NCI-H187 (cell line): ENCODE results near the gene LRRC30.
"Not testable (repeated sequence)": the region's sequence is repeated elsewhere in the genome, so short reads cannot be mapped to it uniquely, and the experiment has no call there.

ENCODE experiments used
- DNase-seq, 2 experiments: peaks; one replicate each; lab custom pipeline; 2025; lab: John Stamatoyannopoulos, UW

Gene LRRC30

DNA sequence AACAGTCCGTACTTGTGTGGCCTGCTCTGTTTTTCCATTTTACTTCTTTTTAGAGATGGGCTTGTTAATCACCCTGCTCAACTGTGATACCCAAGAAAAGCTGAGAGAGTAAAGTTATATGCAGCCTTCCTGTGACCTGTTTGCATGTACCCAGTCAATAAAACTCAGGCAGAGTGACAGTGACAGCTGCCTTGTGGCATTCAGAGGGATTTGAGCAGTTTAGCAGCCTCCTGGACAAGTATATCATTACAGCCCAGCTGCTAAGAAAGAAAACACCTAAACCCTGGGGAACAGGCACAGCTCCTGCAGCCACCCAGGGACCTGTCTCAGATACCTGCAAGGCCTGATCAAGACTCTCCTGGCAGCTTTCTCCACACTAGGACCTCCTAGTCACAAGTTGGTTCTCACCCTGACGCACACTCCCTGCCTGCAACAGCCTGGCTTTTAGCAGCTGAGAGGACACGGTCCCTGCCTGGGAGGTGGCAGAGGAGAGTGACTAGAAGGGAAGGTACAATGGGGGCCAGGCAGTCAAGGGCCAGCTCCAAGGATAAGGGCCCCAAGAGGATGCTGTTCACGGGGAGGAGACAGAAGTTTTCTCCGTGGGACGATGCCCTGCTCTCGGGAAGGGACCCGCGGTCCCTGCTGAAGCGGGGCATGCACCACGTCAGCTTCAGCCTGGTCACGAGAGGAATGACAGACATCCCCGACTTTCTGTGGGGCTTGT, at the start of gene LRRC30:
Gene LRRC30, plus strand, starts transcription at position 464 of the 724 bp plus-strand sequence. Its CDS starts 50 bp downstream, at position 514.
- no peak for DNase-seq

DNA sequence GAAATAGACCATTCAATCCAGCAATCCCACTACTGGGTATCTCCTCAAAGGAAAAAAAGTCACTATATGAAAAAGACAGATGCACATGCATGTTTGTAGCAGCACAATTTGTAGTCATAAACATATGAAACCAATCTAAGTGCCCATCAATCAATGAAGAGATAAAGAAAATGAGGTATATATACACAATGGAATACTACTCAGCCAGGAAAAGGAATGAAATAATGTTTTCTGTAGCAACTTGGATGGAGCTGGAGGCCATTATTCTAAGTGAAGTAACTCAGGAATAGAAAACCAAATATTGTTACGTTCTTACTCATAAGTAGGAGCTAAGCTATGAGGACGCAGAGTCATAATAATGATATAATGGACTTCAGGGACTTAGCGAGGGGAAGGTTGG, 45.2 kb upstream of the LRRC30 start:
- DNase-seq: no peak

DNA sequence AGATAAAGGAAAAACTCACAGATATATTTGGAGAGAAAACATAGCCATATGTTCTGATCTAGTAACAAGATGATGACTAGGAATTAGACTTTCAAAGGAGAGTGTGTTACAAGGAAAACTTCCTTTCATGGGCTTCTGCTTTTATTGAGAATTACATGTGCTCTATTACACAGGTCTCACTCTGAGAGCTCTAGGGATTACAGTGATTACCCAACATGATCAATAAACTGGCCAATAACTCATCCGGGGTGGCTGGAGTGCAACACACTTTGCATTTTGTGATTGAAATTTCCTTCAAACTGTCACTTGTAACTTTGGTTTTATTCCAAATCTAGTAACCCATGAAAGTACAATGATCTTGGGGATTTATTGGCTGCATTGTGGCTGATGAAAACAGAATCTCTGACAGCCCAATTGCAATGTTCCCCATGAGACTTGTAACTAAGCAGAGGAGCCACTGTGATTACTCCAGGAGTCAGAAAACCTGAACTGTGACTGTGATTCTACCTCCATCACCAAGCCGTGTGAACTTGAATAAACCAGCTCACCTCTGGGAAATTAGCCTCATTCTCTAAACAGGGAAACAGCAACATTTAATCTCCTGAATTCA, 40.2 kb upstream of the LRRC30 start:
- no peak for DNase-seq

DNA sequence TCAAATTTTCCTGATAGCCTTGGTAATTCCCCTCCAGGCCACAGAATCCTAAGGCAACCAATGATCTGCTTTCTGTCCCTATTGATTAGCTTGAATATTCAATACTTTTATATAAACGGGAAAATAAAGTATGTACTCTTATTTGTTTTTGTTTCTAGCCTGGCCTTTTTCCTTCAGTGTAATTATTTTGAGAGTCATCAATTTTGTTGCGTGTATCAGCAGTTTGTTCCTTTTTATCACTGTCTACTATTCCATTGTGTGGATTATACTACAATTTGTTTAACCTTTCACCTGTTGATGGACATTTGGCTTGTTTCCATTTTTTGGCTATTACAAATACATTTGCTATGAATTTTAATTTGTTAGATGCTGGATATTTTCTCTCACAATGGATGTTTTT, 39.2 kb upstream of the LRRC30 start:
- DNase-seq: no peak

GRCh38 chr18:7195266-7195665, 35.6 kb upstream of the LRRC30 start:
- DNase-seq: no peak

DNA sequence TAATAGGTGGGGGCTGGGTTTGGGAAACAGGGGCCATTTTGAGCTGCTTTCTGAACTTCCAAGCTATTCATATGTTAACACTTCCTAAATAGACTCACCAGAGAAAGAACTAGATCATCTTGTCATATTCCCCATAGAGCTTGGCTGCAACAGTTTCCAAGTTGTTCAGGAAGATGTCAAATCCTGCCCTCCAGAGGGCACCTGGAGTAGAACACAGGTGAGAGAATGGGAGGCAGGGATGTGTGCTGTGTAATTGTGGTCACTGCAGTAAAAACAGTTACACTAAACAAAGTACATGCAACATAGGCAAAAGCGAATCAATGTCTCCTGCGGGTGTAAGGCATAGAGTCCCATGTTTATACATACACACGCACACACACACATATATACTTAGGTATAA, 34.5 kb upstream of the LRRC30 start:
- no peak for DNase-seq

DNA sequence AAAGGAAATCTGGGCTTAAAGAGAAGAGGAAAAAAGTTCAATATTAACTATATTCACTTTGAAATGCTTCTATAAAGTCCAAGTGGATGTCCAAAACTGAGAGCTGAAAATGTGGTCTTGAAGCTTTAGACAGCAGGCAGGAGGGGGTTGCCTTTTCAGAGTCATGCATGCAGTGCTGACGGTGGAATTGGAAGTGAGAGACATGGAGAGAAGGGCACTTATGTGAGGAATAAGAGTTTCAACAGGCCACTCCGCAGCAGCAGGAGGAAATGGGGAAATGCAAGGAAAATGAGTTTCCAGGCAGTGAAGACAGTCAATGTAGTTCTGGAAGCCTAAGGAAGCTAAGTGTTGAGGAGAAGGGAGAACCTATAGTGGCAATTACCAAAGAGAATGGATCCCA, 33.0 kb upstream of the LRRC30 start:
- DNase-seq: no peak

- no peak for DNase-seq
Observed at GRCh38 chr18:7198326-7198725, 32.6 kb upstream of the LRRC30 start.

DNA sequence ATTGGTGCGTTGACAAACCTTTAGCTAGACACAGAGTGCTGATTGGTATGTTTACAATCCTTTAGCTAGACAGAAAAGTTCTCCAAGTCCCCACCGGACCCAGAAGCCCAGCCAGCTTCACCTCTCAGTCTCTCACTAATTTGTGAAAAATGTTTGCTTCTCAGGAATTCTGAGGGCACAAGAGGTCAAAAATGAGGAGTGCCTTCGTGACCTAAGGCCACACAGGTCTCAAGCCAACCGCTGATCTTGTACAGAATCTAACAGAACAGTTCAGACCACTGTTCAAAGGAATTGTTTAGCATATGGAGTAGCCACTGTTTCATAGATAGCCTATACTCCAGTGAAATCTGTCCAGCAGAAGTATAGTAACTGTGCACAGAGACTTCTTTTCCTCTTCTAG, 29.8 kb upstream of the LRRC30 start:
- no peak for DNase-seq

DNA sequence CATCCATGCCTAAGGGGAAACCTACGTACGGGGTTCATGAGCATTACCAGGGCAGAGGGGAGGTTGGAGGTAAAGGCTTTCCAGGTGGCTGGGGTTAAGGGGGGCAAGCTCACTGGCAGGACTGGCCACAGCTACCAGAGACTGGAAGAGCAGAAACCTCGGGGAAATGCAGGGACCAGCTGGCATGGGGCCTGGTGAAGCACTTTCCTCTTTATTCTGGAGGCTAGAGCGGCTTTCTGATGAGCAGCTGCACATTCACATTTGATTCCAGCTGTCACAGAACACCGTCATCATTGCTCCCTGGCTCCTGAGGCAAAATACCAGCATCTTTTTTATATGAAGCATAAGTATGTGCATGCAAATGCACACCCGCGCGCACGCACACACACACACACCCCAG, 28.7 kb upstream of the LRRC30 start:
- no peak for DNase-seq

- not testable (repeated sequence) for DNase-seq
Observed at GRCh38 chr18:7203601-7204000, 27.3 kb upstream of the LRRC30 start.

- no peak for DNase-seq
Observed at GRCh38 chr18:7205346-7205745, 25.5 kb upstream of the LRRC30 start.

DNA sequence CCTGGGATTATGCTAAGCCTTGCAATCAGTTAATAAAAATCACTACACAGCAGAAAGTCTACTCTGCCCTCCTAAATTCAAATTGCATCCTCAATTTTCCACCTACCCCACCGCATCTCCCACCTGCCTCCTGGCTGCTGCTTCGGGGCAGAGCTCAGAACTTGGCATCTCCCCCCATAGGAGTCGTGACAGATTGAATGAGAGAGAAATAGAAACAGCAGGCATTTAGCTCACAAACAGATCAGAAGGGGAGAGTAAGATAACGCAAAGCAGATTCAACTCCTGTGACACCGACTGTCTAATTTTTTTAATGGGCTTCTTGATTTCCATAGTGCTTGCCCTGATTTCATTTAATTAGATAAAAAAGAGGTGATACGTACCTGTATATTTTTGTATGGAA, 24.7 kb upstream of the LRRC30 start:
- DNase-seq: no peak

GRCh38 chr18:7207366-7207915, 23.4 kb upstream of the LRRC30 start:
- no peak for DNase-seq

DNA sequence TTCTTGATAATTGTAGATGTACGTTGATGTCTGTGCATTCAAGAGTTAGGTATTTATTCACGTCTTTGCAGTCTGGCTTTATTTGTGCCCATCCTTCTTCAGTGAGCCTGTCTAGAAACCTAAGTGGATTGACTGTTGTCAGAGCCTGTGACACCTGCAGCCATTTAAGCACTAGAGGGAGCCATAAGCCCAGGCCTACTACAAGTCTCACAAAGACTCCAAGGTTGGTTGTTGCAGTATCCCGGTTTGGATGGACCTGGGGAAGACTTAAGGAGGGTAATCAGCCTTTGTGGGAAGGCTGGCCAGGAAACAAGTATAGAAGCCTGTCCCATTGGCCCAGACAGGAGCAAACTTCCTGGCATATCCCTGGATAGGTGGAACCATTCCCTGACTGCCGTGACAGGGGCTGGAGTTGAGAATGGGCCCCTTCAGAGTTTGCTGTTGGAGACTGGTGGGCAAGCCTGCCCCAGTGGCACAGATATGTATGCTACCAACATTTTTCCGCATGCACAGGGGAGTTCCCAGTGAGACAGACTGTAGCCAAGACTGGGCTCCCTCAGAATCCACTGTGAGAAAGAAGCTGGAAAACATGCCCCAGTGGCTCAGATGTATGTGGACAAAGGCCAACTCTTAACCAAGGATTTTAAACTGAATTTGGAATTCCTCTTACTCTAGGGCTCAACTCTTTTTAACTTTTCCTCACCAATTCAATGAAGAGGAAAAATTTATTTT, 9.3 kb upstream of the LRRC30 start:
- peak; percentile 6 to 37 for DNase-seq

DNA sequence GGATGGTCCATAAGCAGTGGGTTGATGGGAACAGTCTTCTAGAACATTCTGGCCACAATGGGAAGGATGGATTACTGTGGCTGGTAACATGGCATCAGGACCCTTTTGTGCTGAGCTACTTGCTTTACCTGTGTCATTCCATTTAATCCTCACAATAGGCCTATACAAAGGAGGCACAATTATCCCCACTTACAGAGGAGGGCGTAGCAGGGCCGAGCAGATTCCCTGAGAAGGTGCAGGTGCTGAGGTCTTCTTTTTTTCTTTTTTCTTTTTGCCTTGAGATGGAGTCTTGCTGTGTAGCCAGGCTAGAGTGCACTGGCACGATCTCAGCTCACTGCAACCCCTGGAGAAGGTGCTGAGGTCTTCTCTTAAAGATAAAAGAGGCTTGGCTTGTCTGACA, 6.7 kb upstream of the LRRC30 start:
- DNase-seq: no peak

GRCh38 chr18:7232218-7232617, 1.3 kb downstream of the LRRC30 start:
- no peak for DNase-seq

- DNase-seq: no peak
Observed at GRCh38 chr18:7233134-7233810, 2.4 kb downstream of the LRRC30 start.

GRCh38 chr18:7234091-7234490, 3.2 kb downstream of the LRRC30 start:
- no peak for DNase-seq

GRCh38 chr18:7234956-7235355, 4.1 kb downstream of the LRRC30 start:
- no peak for DNase-seq

DNA sequence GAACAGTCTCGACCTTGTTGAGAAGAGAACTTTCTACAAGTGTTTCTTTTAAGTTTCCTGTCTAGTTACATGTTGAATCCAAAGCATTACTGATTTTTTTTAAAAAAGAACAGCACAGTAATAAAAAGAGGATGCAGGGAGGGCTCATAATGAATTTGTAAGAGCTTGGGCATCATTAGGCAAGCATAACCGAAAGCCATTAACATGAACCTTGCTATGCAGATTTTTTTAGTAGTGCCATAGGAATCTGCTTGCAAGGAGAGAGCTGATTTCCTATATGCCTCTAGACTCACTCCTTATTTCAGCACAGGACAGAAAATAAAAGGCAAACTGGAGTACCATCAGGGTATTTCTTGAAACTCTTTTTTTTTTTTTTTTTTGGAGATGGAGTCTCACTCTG, 5.2 kb downstream of the LRRC30 start:
- DNase-seq: no peak

GRCh38 chr18:7236933-7237332, 6.0 kb downstream of the LRRC30 start:
- DNase-seq: no peak
